PC-3 (cell line): ENCODE results near the gene BUD13.

Source experiments
- EZH2 ChIP-seq: fragments of 300-600 bp; sonication (generic); IDR thresholded peaks from one replicate; pipeline ENCODE4 v1.6.1; 2017; ENCODE audit warnings: antibody characterized with exemption, mild to moderate bottlenecking, low read length; ENCODE audit not compliant: unreplicated experiment
- EZH2phosphoT487 ChIP-seq: fragments of 300-600 bp; sonication (generic); IDR thresholded peaks from 2 replicates; pipeline ENCODE4 v1.6.1; 2018; ENCODE audit warnings: mild to moderate bottlenecking, antibody characterized with exemption, low read length, borderline replicate concordance
- TF ChIP-seq, protein P1 (sequence below): fragments of 300-600 bp; sonication (generic); conservative IDR thresholded peaks from 2 replicates; pipeline ENCODE4 v1.5.1; 2017; ENCODE audit warnings: antibody characterized with exemption, low read depth, mild to moderate bottlenecking, low read length

DNA sequence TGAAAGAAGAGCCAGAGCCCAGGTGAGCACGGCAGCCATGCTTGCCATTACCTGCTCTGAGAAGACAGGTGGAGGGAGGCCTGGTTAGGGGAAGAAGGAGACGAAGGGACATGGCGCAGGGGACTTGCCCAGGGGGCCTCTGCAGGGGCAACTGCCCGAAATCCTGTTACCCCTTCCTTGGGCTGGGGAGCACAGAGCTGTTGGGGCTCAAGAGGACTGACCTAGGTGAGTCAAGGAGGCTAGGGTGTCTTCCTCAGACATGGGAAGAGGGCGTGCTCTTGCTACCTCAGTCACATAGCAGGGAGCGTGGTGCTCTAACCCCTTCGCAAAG, 19.0 kb upstream of the BUD13 start, which contains the start of gene APOA5:
- TF ChIP-seq EZH2phosphoT487 (no peak), EZH2 (no peak)
- TF ChIP-seq, protein P1, sequence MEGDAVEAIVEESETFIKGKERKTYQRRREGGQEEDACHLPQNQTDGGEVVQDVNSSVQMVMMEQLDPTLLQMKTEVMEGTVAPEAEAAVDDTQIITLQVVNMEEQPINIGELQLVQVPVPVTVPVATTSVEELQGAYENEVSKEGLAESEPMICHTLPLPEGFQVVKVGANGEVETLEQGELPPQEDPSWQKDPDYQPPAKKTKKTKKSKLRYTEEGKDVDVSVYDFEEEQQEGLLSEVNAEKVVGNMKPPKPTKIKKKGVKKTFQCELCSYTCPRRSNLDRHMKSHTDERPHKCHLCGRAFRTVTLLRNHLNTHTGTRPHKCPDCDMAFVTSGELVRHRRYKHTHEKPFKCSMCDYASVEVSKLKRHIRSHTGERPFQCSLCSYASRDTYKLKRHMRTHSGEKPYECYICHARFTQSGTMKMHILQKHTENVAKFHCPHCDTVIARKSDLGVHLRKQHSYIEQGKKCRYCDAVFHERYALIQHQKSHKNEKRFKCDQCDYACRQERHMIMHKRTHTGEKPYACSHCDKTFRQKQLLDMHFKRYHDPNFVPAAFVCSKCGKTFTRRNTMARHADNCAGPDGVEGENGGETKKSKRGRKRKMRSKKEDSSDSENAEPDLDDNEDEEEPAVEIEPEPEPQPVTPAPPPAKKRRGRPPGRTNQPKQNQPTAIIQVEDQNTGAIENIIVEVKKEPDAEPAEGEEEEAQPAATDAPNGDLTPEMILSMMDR: no peak
